Heart right ventricle (tissue), 16 donors: ENCODE results near the gene FAM161B. TPM values are rescaled to one million over a fixed set of nuclear protein-coding genes. Genes with fewer than 3 reads are reported as not detected.
A peak's percentile ranks its signal among the peaks of the same experiment; 100 is the strongest.

ENCODE experiments used
- ATAC-seq, 8 donors: fragments of 200-7000 bp; cut with Tn5 transposase; one replicate each; pipeline ENCODE4 v1.9.1; 2020; ENCODE audit warnings: mild to moderate bottlenecking in 8 of 8, moderate library complexity in 8 of 8, moderate number of reproducible peaks in 1 of 8
- DNase-seq, 2 donors: peaks; one replicate each; pipeline ENCODE4 v3.0.0-alpha.2; 2020
- H3K27ac ChIP-seq, 10 donors: fragments of 200-600 bp; sonication (generic) in 2 of 10; one replicate each; pipeline versions ENCODE4 v1.5.0 to v1.8.0; 2020 to 2022; ENCODE audit warnings: mild to moderate bottlenecking in 3 of 10
- H3K27me3 ChIP-seq, 7 donors: fragments of 200-600 bp; one replicate each; pipeline ENCODE4 v1.8.0; 2021 to 2022; ENCODE audit warnings: mild to moderate bottlenecking in 2 of 7
- H3K36me3 ChIP-seq, 9 donors: fragments of 200-600 bp; sonication (generic) in 1 of 9; one replicate each; pipeline versions ENCODE4 v1.5.0 to v1.8.0; 2020 to 2022; ENCODE audit warnings: mild to moderate bottlenecking in 2 of 9
- H3K4me1 ChIP-seq, 9 donors: fragments of 200-600 bp; sonication (generic) in 1 of 9; one replicate each; pipeline versions ENCODE4 v1.5.0 to v1.8.0; 2020 to 2022; ENCODE audit warnings: mild to moderate bottlenecking in 4 of 9
- H3K4me3 ChIP-seq, 10 donors: fragments of 200-600 bp; sonication (generic) in 2 of 10; one replicate each; pipeline versions ENCODE4 v1.5.0 to v1.8.0; 2020 to 2022; ENCODE audit warnings: mild to moderate bottlenecking in 7 of 10, moderate library complexity in 2 of 10
- H3K9me3 ChIP-seq, 11 donors: fragments of 200-600 bp in 10 of 11; sonication (generic) in 2 of 11; one replicate each; pipeline versions ENCODE4 v1.5.0 to v1.8.0; 2013 to 2022; ENCODE audit warnings: mild to moderate bottlenecking in 2 of 11, control low read depth in 1 of 11, moderate library complexity in 1 of 11
- CTCF ChIP-seq, 9 donors: fragments of 200-600 bp; sonication (generic) in 2 of 9; IDR thresholded peaks; one replicate each; pipeline versions ENCODE4 v1.5.0 to v1.8.0; 2021 to 2022; ENCODE audit warnings: antibody characterized with exemption in 9 of 9, mild to moderate bottlenecking in 5 of 9, moderate library complexity in 1 of 9
- WGBS, 2 donors: extraction: QIAGEN DNeasy Blood & Tissue Kit; methylation state at CpG; one replicate each; pipeline ENCODE4 v1.1.7; 2013; ENCODE audit warnings: inconsistent platforms in 1 of 2; 5-methylcytosine and 5-hydroxymethylcytosine counted together
- intact Hi-C, 10 donors: fragments of 100-400 bp; cut with DNase I; formaldehyde crosslinking; loops; one replicate each; pipeline versions ENCODE4 v1.11.1 to v1.14.2; 2022
- long read RNA-seq, 3 donors: library from polyadenylated mRNA; unstranded; transcript quantifications; one replicate each; pipeline ENCODE4 v2.0.0, GENCODE V29; 2020 to 2021
- polyA plus RNA-seq, 2 donors: library from polyadenylated mRNA; stranded (reverse); fragments of 200-250 nt; gene quantifications; one replicate each; pipeline ENCODE4 v1.2.3, GENCODE V29; 2013
- total RNA-seq, 10 donors: library from RNA; stranded (reverse); fragmentation: NEBNext Ultra II Directional in 3 of 10; extraction: Animal tissue kit (Norgen Biotek cat#: 25700) in 3 of 10; gene quantifications; one replicate each; pipeline versions ENCODE4 v1.2.1 to v1.2.4, GENCODE V29; 2021 to 2023
- donor health status: Arrhythmogenic right ventricular cardiomyopathy.
- donor health status: ischemic (EF 13 %, LVEDD 7.1; RV severe dilation, severe dysfunction).
- donor health status: healthy with polysubstance abuse.
- donor health status: DM: no; HTN: yes; CAD: no.
- donor health status: DM: no; HTN: no; CAD: no.
- donor health status: ischemic (EF 25% LVEDD 6.9; RV normal size, moderate dysfunction).
- donor health status: ischemic (EF 25% LVEDD 5.7; RV mildly dilated, moderate dysfunction).
- donor health status: healthy.
- donor health status: DM: yes; HTN: yes; CAD: no.
- donor health status: Ischemic cardiomyopathy.
- donor health status: ischemic (EF 35%, LVEDD 5.7; RV mildly dilated, moderate dysfunction).
- donor health status: nonischemic (EF 11% LVEDD 7.7; RV severe dilation, severe dysfunction).
- donor health status: DM: yes; HTN: yes; CAD: no.
- donor health status: PGD.
- donor health status: ischemic (EF 29% LVEDD 5.4; RV normal size, mild dysfunction).
- donor health status: nonischemic (EF 23%, LVEDD 6.1; RV moderate dilation, normal function).

The FAM161B gene
- total RNA-seq = 1 to 10 TPM; 2.9 to 6.5 (median 4.2) TPM
- polyA plus RNA-seq = 1 to 10 TPM; 1.5 to 3.3 TPM
- long read RNA-seq, donor 1, full-length matches to known transcripts = 3 of 6 reads
- long read RNA-seq, donor 1, partial matches to known transcripts = 2 of 6 reads
- long read RNA-seq, donor 1, other reads (novel, unspliced or antisense) = 1 of 6 reads
- long read RNA-seq, donor 2, full-length matches to known transcripts = 2 of 9 reads
- long read RNA-seq, donor 2, partial matches to known transcripts = 6 of 9 reads
- long read RNA-seq, donor 2, other reads (novel, unspliced or antisense) = 1 of 9 reads
- long read RNA-seq, donor 3, full-length matches to known transcripts = 8 of 9 reads
- long read RNA-seq, donor 3, partial matches to known transcripts = 1 of 9 reads
- long read RNA-seq, donor 3, other reads (novel, unspliced or antisense) = 0 of 9 reads

DNA sequence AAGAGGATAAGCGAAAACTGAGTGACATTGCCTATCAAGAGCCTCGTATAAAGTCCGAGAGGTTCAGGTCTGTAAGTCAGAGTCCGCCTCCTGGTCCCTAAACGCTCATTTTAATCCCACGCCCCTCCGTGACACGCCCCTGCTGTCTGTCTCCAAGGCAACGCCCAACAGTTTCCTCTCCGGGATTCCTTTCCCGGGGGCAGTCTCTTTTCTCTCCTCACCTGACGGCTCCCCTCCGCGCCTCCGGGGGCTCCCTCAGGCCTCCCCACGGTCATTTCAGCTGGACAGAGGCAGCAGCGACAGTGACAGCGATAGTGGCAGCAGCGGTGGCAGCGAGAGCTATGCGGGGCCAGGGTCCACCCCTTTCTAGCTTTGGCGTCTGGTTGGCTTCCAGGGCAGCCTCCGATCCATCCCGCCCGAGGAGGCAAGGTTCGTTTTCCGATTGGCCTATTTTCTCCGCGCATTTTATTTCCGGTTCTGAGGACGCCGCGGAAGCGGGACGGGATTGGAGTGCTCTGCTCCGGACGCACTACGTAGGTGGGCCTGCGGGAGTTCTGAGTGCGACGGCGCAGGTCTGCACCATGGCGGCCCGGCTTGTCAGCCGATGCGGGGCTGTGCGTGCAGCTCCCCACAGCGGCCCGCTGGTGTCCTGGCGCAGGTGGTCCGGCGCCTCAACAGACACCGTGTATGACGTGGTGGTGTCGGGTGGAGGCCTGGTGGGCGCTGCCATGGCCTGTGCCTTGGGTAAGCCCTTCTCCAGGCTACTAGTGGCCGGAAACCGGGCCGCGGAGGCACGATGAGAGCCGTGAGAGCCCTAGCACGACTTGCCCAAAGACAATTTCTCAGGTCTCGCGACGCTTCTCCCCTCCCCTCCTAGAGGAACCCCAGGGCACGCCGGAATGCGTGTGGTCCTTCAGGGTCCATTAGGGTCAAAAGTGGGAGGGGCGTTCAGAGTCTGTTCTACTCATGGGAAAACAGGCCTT is at the start of gene FAM161B, which contains the start of gene COQ6:
TSS of gene FAM161B (minus strand) at position 343 of the 983 bp plus-strand sequence. CDS start at position 275, 68 bp downstream.
TSS of gene COQ6 (plus strand) at position 551 of the 983 bp plus-strand sequence. CDS start at position 582, 31 bp downstream.
- no peaks in the 10 kb centered on the region for H3K27me3 ChIP-seq
- H3K36me3 ChIP-seq = peaks cover 0 to 46% (median 21%) of the 10 kb centered on the region in 9 donors
- DNase-seq = peak; percentile 90 to 96
- peak; percentile 98 to 99 (median 98) for ATAC-seq
- WGBS, 2 donors = 0% methylated on average over 70 of the region's 70 CpGs
- H3K9me3 ChIP-seq = no peaks in the 10 kb centered on the region
- intact Hi-C loops = loop anchor here in 1 of 10 donors (5.0 kb wide), 1 partner anchor 1662 kb away; no protein-coding TSS in a partner anchor
- H3K4me1 ChIP-seq = peaks cover 3 to 26% (median 16%) of the 10 kb centered on the region in 9 donors
- TF ChIP-seq CTCF (IDR thresholded peaks at IDR 0.05) = peak in 2 of 9 donors; percentile 25 to 36
- peak within 1 kb of the TSS; percentile 48 to 94 (median 80) for H3K4me3 ChIP-seq
- H3K27ac ChIP-seq = peak within 1 kb of the TSS; percentile 57 to 98 (median 94)

GRCh38 chr14:73998726-73999125 is 48.8 kb upstream of the FAM161B start:
- no peaks in the 10 kb centered on the region for H3K9me3 ChIP-seq
- 92 to 94% methylated on average over 2 of the region's 2 CpGs for WGBS, 2 donors
- peaks cover 0 to 60% (median 0%) of the 10 kb centered on the region in 9 donors for H3K36me3 ChIP-seq
- no peaks in the 10 kb centered on the region for H3K4me1 ChIP-seq
- no peak overlapping the region for H3K4me3 ChIP-seq
- DNase-seq (no peak), ATAC-seq (no peak)
- intact Hi-C loops = no loop called here
- H3K27me3 ChIP-seq = no peaks in the 10 kb centered on the region
- no peak for TF ChIP-seq CTCF (IDR thresholded peaks at IDR 0.05)
- H3K27ac ChIP-seq = no peak overlapping the region

DNA sequence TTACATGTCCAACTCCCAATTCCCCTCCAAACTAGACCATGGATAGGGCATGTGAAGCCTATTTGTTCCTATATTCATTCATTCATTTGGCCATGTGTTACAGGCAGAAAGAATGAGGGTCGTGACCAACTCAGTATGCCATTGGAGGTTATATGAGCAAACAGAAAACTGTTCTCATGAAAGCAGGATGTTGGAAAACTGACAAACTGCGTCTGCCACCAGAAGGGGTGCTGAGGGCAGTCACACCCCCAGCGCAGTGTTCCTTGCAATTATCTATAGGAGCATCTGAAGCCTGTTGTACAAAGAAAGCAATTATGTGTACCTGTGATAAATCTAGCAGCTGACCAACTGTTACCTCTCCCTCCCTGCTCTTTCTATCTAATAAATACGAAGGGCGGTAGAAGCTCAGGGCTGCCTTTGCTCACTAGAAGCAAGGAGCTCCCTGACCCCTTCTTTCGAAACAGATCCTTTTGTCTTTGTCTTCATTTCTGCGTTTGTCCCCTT is 48.1 kb upstream of the FAM161B start:
- no peak for TF ChIP-seq CTCF (IDR thresholded peaks at IDR 0.05)
- H3K27me3 ChIP-seq = no peaks in the 10 kb centered on the region
- H3K4me1 ChIP-seq = no peaks in the 10 kb centered on the region
- H3K9me3 ChIP-seq = no peaks in the 10 kb centered on the region
- H3K4me3 ChIP-seq = no peak overlapping the region
- intact Hi-C loops = no loop called here
- ATAC-seq (no peak), DNase-seq (no peak)
- WGBS, 2 donors = 86 to 91% methylated on average over 7 of the region's 7 CpGs
- no peak overlapping the region for H3K27ac ChIP-seq
- peaks cover 0 to 53% (median 0%) of the 10 kb centered on the region in 9 donors for H3K36me3 ChIP-seq
